NCI-H2107 treated with DMSO at 0.1 percent for 48 hours (cell line): Measurements from ENCODE around the gene ATG12.
"Not testable (repeated sequence)": the region's sequence is repeated elsewhere in the genome, so short reads cannot be mapped to it uniquely, and the experiment has no call there.

Experiments used
- DNase-seq: peaks from one replicate; lab custom pipeline; 2025; ENCODE audit not compliant: unreplicated experiment; lab: John Stamatoyannopoulos, UW

ATG12 gene

DNA sequence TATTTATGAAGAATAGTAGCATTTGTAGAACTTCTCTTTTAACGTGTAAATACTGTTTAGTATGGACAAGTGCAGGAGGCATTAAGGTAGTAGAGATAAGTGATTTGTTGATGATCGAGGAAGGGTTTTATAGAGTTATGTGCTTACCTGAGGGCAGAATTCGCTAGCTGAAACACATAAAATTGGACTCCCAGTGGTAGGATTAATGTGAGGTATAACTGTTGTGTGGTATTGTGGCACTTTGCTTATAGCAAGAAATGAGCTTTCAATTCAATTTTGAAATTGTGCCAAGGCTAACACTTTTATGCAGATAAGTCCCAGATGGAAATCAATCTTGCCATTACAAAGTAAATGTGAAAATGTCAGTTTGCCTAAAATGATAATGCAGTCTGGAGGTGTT is 1.6 kb upstream of the ATG12 start:
- no peak for DNase-seq

DNA sequence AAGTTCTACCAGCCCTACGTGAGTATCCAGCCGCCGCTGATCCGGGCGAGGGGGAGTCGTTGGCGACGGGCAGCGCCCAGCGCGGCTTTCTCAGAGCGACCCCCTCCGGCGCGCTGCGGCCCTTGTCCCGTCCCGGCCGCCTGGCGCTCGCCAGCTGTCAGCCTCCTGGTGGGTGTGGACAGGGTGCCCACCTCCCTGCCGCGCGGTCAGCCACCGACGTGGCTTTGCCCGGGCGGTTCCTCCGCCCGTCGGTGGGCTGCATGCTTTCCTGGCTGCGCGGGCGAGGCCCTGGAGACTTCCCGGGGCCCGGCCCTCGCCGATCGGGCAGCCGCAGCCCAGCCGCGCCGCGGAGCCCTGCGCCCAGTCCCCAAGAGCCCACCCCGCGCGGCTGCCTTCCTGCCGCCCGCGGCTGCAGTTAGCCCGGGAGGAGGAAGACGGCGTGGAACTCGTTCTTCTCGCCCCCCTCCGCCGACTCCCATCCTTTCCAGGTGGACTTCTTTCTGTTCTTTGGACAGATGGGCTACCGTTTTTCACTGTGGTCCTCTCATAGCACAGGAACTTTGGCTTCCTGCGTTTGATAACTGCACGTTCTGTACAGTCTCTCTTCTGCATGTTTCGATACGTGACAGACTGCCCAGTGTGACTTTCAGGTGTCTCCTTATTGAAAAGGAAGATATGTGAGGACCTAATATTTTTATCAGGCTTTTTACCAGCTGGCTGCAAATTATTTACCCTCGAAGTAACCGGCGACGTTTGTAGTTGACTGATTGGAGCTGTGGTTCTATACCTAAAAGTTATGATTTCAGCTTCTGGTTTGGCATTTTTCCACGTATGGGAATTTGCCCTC is 947 bp upstream of the ATG12 start:
- DNase-seq = no peak

DNA sequence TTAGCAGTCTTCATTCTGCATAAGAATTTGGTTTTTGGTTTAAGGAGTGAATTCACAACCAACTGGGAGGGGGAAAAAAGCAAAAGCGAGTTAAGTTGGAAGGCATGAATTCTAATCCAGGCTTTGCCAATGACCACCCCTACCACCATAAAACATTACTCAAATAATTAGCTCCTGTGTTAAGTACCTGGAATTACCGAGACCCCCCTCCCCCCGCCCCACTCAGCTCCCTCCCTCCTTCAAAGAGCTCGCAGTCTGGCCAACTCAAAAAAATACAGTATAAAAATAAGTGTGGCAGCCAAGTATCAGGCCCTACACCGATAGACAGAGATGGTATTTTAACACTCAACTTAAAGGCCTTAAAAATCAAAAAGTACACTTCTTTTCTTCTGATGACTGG is 492 bp downstream of the ATG12 start:
- no peak for DNase-seq

DNA sequence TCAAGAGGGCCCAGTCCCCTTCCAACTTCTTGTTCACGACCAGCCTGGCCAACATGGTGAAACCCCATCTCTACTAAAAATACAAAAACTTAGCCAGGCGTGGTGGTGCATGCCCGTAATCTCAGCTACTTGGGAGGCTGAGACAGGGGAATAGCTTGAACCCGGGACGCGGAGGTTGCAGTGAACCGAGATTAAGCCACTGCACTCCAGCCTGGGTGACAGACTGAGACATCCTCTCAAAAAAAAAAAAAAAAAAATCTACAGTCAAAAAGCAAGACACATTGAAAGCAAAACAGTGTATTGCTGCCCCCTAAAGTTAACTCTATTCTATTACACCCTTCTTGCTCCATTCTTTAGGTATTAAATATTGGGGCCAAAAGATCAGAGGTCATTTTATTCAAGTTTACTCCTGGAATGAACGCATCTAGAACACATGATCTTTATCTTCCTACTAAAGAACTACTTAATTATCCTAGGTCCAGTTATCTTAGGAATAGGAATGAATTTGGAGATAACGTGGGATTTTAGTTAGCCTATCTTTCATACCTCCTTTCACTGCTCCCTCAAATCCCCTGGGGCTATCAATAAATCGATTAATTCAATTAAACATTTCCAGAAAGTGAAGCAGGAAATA is 2.4 kb downstream of the ATG12 start:
- DNase-seq = peak; percentile 14

DNA sequence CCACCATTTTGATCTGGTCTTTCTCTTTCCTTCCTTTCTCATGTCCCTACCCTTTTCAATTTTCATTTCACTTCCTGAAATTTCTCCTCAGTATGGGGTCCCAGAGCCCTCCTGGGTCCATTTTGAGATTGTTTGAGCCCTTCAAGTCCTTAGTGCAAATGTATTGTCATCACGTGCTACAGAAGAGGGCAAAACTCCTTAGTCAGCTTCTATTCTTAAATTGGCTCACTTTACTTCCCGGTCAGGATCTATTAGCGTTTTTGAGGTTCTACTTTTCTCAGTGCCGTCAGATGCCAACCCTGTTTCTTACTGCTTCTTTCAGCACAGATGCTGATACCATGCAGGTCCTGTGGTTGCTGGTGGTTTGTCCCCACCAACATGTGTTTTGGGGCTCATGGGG is 5.9 kb downstream of the ATG12 start:
- no peak for DNase-seq

DNA sequence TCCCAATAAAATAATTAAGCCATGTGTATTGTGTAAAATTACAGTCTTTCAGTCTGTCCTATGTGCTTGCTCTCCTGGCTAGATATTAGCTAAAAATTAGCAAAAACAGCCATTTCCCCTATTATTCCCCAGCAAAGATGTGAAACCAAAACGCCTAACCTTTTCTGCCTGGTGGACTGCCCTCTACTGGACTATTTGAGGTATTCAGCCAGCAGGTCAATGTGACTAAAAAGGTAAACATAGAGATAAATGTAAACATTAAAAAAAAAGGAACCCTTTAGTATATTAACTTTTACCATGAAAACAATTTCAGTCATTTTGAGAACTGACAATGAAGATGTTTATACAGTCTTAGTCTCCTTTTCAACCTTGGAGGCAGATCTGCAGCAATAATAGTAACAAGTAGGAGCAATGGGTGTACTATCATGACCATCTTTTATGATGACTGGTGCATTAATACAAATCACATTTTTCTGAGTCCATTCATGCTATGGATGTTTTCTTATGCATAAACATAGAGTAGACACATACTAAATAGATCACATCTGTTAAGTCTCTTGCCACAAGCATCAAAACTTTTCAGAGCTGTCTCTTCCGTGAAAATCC is 10.1 kb downstream of the ATG12 start:
- no peak for DNase-seq

DNA sequence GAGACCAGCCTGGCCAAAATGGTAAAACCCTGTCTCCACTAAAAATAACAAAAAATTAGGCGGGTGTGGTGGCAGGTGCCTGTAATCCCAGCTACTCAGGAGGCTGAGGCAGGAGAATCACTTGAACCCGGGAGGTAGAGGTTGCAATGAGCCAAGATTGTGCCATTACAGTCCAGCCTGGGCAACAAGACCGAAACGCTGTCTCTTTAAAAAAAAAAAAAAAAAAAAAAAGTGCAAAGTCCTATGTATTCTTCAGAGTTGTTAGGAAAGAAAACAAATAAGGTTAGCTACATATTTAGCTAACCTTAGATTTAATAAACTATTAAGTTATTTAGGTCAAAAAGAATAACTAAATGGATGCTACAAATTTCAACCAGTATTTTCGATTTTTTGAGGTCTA is 11.5 kb downstream of the ATG12 start:
- no peak for DNase-seq

DNA sequence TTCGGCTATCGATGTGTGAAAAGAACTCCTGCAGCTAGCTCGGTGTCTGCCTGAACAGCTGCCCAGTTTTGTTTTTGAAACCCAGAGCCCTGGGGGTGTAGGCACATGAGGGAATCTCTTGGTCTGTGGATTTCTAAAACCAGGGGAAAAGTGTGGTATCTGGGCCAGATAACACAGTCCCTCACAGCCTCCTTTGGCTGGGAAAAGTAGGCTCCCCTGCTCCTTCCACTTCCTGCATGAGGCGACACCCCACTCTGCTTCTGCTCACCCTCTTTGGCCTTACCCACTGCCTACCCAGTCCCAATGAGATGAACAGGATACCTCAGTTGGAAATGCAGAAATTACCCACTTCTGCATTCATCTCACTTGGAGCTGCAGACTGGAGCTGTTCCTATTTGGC is 15.4 kb downstream of the ATG12 start:
- DNase-seq = no peak

DNA sequence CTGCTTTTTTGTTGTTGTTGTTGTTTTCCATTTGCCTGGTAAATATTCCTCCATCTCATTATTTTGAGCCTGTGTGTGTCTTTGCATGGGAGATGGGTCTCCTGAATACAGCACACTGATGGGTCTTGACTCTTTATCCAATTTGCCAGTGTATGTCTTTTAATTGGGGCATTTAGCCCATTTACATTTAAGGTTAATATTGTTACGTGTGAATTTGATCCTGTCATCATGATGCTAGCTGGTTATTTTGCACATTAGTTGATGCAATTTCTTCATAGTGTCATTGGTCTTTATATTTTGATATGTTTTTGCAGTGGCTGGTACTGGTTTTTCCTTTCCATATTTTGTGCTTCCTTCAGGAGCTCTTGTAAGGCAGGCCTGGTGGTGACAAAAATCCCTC is 16.4 kb downstream of the ATG12 start:
- DNase-seq = not testable (repeated sequence)

DNA sequence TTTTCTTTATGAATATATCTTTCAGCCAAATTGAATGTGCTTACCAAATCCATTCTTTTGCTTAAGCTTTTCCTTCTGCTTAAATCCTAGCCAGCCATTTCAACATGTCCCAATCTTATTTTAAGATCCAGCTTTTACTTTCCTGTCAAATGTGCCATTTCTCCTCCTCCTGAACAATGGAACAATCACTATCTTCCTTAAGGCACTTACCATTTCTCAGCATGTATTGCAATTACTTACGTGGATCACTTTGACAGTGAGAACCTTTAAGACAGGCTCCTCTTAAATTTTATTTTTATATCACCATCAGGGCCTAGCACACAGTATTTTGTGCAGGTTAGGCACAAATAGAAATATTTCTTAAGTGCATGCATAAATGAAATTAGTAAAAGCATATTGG is 20.5 kb downstream of the ATG12 start:
- DNase-seq = no peak

DNA sequence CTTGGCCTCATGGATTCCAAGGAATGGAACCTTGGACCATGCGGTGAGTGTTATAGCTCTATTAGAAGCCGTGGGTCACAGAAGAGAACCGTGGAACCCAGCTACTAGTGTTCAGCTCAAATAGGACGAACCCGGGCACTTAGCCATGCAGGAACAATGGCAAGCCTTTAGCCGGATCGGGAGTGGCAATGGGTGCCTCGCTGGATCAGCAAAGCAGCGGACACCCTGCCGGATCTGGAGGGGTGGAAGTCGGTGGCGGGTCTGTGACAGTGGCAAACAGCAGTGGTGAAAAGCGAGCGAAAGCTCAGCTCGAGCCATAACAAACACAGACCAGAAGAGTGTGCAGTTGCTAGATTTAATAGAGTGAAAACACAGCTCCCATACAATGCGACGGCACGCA is 22.5 kb downstream of the ATG12 start:
- no peak for DNase-seq

DNA sequence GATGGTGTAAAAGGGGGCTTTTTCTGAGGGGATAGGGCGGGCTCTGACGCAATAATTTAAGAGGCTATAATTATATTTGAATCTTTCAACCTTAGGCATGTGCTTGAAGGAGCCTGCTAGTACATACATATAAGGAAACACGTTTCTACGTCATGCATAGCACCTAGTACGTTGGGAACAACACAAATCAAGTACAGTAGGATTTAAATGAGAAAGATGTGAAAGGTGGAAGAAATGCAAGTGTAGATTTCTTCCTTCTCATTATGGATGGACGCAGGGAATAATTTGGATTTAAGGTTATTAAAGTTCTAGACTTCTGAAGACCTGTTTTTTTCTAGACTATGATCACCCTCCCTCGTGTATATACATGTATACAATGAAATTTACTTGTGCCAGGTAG is 24.0 kb downstream of the ATG12 start:
- DNase-seq = no peak

DNA sequence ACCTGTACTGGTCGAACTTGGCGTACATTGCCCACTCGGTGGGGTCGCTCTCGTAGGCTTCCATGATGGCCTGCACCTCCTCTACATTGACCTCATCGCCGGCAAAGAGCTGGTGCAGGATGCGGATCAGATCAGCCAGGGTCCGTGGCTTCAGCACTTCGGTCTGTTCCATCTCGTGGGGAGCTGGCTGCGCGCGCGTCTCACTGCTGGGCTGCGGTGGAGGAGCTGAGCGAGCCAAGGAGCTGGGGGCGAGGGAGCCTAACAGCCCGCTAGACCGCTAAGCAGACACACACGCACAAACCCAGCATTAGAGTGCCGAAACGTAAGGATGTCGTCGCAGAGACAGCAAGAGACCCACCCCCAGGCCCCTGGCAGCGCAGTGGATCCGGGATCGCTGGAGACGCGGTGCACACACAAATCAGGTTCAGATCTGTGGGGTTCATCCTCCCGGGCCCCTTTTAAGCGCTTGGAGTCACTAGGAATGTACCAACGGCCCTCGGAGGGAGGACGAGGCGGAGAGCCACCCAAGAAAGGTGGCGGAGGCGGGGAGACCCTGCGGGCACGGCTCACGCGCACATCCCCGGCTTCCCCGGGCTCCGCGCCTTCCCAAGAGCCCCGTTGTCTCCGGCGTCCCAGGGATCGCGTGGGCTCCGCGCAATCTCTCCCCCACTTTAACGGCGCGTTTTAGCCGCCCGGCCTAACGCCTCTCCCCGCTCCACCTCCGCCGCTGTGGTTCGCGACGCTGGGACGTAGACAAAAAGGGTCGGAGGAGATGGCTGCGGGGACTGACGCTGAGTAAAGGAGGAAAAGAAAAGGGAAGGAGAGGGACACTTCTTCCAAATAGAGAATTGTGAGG is 24.9 kb downstream of the ATG12 start, which contains the start of gene CDO1:
Gene CDO1, minus strand, starts transcription at position 434 of the 856 bp plus-strand sequence. Its CDS starts 262 bp downstream, at position 172.
- DNase-seq = no peak

DNA sequence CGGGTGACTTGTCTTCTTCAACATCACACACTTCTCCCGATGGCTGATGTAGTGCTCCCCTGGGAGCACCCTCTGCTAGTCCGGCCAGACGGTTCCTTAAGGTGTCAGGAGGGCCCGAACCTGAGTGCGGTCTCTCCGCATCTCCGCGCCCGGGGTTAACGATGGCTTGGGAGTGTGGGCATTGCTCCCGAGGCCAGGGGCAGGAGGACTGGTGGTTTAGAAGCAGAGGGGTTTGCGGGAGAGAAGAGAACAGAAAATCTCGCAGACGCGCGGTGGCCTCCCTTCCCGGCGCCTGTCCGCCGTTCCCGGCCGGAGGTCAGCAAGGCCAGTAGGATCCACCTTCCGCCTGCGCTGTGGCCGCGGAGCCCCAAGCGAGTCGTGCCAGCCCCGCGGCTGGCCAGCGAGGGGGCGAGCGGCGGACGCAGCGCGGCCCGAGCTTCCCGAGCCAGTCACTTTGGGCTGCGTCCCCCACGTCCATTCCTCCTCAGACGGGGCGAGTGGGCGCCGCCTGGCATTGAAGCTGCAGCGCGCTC is 25.6 kb downstream of the ATG12 start:
- no peak for DNase-seq

DNA sequence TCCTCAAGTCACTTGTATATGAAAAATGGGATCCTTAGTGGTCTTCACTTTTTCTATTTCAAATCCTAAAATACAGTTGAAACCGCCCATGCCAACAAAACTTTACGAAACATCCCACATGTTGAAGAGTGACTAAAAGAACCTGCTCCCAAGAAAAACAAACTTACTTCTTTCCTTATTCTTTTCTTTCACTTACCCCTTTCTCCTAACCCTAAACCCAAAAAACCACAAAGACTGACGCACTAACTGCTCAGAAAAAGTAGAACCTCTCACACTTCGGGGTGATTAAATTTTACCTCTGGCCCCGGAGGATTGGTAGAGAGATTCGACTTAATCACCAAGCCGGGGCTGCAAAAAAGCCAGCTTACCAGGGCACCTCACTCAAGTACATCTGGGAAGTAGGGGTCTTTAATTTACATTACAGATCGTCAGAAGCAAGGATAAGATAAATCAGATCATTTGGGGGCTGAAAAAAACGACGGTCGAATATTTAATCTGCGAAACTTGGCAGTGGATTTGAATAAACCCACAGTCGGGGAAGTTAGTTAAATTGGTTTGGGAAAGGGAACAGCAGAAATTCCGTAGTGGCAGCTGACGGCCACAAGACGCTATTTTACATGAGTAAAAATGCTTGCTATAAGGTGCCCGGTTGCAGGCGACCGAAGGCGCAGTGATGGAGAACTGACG is 26.2 kb downstream of the ATG12 start:
- DNase-seq = no peak

DNA sequence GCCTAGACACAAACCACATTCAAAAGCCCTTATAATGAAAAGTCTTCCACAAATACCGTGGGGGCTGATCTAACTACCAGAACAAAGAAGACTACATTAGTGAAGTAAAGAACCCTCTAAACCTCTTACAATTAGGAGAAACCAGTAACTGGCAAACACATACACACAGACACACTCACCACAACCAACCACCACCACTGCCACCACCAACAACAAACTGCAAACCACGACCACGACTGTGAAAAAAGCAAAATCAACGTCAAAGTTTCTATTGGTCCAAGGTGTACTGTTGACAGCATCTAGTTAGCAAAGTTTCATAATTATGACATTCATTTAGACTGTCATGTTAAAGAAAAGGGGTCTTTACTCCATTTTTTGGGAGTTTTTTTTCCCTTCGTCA is 27.6 kb downstream of the ATG12 start:
- DNase-seq = no peak

DNA sequence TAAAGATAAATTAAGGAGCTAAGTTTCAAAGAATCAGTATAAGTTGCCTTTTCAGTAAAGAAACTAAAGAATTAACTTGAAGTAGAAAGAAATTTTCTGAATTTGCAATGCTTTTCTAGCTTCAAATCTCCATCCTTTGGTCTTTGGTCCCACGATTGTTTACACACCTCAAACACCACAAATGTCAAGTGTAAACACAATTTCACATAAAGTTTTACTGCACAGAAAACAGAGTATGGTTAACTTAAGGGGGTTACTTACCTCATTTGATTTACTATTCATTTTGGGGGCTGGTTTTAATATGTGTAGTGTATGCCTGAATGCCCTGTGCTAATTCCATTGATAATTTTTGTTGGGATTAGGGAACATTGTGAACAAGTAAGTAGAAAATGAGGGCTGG is 29.0 kb downstream of the ATG12 start:
- no peak for DNase-seq

DNA sequence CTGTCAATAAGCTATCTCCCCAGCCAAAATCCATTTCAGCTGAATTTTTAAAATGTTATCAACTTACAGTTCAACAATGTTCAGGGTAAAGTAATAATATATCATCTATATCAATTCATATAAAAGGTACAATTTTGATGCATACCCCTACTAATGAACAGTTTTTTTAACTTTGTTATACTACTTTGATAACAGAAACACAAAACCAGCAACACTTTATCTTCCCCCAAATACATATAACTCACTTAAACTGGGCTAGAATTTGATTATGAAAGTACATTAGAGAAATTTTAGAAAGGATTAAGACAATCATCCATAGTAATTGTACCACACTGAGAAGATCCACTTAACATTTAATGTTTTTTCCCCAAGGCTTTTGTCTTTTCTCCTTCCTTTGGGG is 30.0 kb downstream of the ATG12 start:
- no peak for DNase-seq

DNA sequence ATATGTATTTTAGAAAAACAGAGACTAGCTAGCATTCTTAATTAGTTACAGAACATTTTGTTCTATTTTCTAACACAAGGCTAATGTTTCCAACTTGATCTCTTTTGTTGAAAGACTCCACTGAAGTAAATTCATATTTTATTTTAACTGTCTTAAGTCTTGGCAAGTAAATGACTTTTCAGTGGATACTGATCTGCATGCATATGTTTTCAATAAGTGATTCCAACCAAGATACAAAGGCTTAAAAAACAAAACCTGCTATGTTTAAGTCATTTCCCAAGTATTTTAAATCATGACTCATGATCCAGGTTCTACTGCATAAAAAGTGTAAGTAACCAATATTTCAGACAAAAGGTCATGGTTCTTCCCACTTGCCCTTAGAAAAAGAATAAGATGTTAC is 30.6 kb downstream of the ATG12 start:
- no peak for DNase-seq

DNA sequence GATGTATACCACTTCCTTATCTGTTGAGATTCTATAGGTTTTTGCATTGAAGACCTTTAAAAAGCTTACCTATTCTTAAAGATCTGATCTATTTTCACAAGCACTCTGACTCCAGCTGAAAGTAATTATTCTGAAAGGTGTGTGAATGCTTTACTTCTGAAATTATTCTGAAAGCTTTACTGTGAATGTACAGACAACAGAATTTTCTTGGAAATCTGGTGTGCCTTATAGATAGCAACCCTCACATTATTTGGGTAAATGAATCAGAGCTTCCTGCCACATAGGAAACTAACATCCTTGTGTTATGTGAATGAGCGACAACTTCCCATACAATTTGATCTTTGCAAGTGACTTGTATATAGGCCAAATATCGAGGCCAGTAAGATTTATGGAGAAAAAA is 31.4 kb downstream of the ATG12 start:
- no peak for DNase-seq
